HG02610 (cell line): ENCODE data around the gene LHX2.
A peak's percentile ranks its signal among the peaks of the same experiment; 100 is the strongest.

Experiments
- ATAC-seq: cut with Tn5 transposase; IDR thresholded peaks from one replicate; pipeline ENCODE4 v1.9.1; 2021; ENCODE audit warnings: mild to moderate bottlenecking, moderate library complexity; ENCODE audit not compliant: unreplicated experiment

Gene LHX2

DNA sequence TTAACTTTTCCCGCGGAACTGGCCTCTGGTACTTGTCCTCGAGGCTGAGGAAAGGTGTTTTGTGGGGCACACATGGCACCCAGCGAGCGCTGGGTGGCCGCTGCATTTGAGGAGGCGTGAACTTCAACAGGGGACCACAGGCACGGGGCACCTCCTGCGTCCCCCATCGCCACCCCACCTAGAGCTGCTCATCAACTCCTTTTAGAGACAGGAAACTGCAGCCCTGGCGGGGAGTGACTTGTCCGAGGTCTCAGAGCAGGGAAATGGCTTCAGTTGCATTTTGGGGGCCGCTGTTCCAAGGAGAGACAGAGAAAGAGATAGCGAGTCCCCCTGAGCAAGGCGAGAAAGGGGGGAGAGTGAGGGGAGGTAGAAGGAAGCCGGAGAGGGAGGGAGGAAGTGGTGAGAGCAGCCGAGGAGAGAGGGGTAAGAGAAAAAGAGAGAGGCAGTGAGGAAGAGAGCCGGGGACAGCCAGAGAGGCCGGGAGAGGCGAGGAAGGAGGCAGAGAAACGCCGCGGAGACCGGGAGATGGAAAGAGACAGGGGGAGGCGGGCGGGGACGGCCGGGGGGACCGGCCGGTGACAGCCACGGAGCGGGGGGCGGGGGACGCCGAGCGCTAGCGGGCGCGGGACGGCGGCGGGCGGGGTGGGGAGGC, 12.5 kb upstream of the LHX2 start:
- ATAC-seq, result no peak

DNA sequence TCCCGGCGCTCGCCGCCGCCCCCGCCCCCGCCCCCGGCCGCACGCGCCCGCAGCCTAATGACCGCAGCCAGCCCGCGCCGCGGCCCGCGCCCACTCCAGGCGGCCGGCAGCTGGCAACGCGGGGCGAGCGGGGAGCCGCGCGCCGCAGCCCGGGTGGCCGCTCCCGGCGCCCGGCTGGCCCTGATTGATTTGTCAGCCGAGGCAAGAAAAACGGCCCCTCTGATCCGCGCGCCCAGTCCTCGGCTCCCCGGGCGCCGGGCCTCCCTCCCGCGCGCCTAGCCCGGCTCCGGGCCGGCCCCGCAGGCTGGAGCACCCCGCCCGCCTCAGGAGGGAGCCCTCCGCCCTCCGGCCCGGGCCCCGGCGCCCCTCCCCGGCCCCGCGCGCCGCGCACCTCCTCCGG, 11.9 kb upstream of the LHX2 start:
- no peak for ATAC-seq

GRCh38 chr9:124000161-124000783, 11.3 kb upstream of the LHX2 start:
- no peak for ATAC-seq

DNA sequence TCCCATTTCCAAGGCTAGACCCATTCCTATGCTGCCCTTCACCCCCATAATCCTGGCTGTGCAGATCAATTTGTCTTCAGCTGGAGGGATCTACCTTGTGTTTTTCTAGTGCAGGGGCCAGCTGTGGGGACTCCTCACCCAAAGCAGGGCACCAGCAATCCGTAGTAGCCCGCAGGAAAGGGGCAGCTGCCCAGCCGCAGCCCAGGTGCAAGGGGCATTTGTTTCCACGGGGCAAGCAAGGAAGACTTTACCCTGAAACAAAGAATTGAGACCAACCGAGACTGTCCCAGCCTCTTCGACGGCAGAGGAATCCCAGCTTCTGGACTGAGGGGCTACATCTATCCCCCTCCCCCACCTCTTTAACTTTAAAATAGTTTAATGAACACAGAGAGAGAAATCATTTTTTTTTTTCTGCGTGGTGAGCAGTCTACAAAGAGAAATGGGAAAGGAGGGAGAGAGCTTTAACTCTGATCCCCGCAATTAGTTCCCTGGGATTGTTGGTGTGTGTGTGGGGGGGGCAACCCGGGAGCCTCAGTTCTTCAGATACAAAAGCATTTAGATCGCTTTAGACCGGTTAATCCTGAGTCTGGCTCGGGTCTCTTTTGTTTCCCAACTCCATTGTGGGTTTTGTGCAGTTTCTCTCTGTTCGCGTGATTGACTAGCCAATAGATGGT, 10.6 kb upstream of the LHX2 start:
- no peak for ATAC-seq

- ATAC-seq, result no peak
Observed at GRCh38 chr9:124001458-124001799, 10.1 kb upstream of the LHX2 start.

DNA sequence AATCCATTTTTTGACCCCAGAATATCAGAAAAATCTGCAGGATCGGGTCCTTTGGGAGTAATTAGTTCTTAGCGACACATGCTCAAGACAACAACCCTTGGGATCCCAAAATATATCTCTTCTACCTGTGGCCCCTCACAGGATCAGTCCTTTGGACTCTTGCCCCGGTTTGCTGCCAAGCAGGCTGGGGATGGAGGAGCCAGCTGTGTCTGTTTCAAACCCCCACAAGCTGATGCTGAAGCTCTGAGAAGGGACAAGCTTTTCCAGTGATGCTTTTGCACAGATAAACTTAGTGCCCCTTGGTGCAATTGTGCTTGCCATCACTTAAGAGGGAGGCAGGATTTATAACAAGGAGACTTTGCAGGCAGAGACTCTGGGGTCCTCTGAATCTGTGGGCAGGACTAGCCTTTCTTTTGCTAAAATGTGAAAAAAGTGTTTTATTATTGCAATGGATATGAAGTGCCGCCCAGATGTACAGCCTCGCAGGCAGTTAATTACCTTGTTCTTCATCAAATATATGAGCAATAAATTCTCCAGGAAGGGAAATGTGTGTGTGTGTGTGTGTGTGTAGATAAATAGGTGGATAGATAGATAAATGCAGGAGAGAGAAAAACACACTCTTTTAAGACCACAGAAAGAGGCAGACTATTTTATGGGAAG, 9.6 kb upstream of the LHX2 start:
- ATAC-seq, result no peak

- no peak for ATAC-seq
Observed at GRCh38 chr9:124003636-124004349, 7.8 kb upstream of the LHX2 start.

- ATAC-seq, result no peak
Observed at GRCh38 chr9:124004593-124004992, 7.0 kb upstream of the LHX2 start.

GRCh38 chr9:124005029-124005771, 6.4 kb upstream of the LHX2 start:
- ATAC-seq, result no peak

DNA sequence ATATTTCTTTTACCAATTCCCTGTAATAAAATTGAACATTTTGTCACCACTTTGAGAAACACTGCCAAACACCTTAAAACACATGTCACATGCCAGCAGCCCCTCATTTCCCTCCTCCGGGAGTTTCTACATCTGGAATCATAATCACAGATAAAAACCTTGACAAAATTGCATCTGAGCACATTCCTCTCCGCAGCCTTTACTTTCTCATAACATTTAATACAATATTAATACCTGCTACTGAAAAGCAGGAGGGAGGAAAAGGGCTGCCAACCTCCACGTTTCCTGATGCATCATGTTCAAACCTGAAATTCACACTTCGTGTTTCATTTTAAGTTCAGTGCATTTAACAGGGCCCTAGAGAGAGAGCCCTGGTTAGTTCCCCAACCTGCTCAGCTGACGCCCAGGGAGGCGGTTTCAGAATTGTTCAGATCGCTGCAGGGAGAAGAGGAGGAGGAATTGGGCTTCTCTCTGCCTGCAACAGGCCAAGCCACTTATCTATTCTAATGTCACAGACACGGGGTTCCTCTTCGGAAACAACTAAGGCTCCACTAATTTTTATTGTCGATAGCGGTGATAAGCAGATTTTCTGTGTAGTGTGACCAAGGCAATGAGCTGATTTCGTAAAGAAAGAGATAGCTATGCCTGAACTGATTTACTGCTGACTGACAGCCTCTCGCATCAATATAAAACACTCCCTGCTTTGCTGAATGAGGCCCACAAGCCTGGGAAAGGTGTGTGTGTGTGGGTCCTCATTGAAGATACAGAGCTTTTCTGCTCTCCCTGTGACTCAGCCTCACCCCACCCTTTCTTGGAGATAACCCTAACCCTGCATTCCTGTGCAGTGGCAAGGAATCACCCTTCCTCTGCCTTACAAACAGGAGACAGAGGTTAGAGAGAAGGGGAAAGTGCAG, 4.9 kb upstream of the LHX2 start:
- peak; percentile 56 for ATAC-seq

DNA sequence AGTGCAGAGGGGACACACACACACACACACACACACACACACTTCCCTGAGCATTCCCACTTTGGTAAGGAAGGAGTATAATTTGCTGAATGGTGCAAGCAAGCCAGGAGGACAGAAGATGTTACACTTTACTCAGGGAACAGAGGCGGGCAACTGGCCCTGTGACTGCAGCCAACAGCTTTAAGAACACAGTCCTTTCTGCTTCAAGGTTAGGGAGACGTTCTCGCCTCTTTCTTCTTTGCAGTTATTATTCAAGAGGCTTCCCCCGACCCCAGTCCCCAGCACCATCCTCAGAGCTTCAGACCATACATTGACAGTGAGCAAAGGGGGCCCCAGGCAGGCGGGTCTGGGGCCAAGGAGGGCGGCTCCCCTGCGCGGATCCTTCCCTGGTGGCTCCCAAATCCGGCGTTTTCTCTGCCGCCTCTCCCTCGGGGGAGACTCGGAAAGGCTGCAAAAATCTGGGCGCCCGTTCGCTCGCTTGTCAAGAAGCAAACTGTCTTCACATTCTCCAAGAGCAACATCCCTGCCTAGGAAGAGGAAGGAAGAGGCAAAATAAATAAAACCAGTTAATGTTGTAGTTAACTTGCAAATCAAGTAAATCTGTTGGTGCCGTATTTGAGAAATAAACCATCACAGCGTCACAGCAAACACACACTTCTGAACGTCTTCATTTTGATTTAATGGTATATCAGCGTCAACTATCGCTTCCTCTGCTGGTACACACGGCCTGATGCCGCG, 3.8 kb upstream of the LHX2 start:
- no peak for ATAC-seq

DNA sequence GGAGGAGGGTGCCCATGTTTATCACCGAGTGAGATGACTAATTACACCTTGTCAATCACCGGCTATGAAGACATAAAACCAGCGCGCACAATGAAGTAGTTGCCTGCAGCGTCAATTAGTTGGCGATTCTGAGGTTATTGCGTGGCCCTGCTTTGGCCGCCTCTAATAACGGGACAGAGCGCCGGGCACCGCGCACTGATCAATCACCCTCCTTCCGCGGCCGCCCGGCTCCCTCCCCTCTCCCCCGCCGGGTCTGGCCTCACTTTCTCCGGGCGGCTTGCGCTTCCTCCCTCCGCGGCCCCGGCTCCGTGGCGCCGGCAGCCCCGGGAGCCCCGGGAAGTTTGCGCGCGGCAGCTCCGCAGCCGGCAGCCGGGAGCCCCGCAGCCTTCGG, 3.3 kb upstream of the LHX2 start:
- no peak for ATAC-seq

DNA sequence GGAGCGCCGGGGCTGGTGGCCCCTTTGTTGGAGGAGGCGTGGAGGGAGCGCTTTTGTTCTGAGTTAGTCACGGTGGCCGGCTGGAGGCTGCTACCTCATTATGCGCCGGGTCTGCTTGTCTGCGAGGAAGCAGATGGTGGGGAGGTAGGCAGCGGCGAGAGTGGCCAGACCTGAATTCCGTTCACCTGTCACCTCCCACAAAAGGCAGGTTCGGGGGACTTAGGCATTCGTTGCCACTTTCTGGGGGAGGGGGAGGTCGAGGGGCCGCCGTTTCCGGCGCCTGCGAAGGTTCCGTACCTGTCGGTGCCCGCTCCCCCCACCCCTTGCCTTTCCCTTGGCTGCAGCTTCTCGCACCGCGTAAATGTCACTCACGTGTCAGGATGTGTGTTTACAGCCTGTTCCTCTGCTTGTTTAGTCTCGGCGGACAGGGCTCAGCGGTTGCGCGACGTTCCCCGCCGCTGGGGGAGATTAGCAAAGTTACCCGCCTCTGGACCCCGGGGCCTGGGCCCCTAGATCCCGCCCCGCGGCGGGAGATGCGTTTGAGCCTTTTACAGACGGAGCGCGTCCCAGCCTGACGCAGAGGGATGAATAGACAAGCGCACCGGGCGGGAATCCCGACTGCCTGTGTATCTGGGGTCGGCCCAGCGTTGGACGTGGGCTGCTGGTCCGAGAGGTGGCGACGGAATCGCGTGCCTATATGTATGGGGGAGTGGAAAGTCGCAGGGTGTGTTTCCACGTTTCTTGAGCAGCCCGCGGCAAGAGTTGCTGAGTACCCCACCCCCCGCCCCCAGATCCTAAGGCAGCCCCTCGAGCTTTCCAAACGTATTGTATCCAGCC, 2.7 kb upstream of the LHX2 start:
- ATAC-seq, result no peak

DNA sequence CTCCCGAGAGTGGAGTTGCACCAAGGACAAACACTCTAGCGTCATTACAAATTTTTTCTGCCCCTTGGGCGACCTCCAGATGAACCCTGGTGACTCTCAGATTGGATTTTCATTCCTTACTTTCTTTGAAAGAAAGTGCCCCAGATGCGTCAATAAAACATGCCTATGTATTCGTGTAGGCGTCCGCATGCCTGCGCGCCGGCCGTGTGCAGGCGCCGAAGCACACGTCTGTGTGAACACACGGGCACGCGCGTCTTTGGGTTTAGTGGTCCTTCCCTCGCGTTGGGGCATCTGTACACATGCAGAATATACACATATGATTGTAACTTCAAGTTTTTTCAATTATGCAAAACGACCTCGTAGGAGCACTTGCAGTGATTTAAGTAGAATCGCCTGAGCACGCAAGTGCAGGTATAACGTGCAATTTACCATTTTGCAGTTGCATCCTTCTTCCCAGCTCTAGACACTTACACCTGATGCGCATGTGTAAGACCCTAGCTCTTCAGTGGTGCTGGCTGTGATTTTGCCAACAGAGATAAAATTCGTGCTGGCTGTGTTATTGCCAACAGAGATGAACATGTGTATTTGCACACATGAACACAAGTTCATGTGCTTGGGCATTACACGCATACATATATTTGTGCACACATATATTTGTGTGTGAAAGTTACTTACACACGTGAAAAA, 1.9 kb upstream of the LHX2 start:
- no peak for ATAC-seq

GRCh38 chr9:124010303-124010664, 1.3 kb upstream of the LHX2 start:
- no peak for ATAC-seq

DNA sequence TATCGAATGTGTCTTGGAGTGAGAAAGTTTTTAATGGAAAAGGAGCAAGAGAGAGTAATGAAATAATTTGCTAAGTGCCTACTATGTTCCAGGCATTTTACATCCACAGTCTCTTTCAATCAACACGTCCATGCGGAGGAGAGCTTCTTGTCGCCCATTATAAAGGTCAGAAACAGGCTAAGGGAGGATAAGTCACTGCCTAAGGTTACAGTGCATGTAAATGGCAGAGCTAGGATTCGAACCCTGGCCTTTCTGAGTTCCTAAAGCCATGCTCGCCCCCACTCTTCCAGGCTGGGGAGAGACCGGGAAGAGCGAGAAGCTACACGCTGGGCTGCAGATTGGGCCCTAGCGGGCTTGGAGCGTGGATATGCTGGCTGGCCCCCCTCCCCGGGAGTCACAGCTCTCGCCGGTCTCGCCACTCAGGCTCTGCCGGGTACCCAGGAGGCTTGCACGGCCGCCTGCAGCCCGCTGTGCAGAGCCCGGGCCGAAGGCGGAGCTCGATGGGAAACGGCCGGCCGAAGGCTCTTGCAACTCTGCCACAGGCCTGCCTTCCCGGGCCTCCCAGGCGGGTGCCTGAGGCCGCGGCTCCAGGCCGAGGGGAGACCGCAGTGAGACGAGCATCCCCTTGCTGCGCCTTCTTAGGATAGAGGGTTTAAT, 775 bp upstream of the LHX2 start:
- no peak for ATAC-seq
